ENCODE measurements around the gene RTP1.

GRCh38 chr3:187197335-187197649 is at the start of gene RTP1:
- no peak for TF ChIP-seq CTCF (IDR thresholded peaks at IDR 0.05)
- no peak for TF ChIP-seq POLR2A (IDR thresholded peaks at IDR 0.05)

Data from suprapubic skin (tissue), 3 donors.